Cardiac fibroblast (primary cell): ENCODE data around the gene SPINT2.
A peak's percentile ranks its signal among the peaks of the same experiment; 100 is the strongest.

Experiments
- DNase-seq, 2 donors: peaks; one replicate each; pipeline versions ENCODE4 v3.0.0 to v3.0.0-alpha.2; 2010; ENCODE audit warnings: low read depth in 2 of 2
- H3K4me3 ChIP-seq, 2 donors: replicated peaks in 1 of 2; 1 replicate in 1 of 2; 2 replicates in 1 of 2; pipeline ENCODE4 v1.5.1; 2011; ENCODE audit warnings: low read depth in 2 of 2, low read length in 2 of 2, mild to moderate bottlenecking in 2 of 2, moderate library complexity in 1 of 2
- TF ChIP-seq, protein P1 (sequence below): IDR thresholded peaks from one replicate; pipeline ENCODE4 v1.5.1; 2011; ENCODE audit warnings: low read depth, mild to moderate bottlenecking, low read length, inconsistent platforms

The SPINT2 gene

GRCh38 chr19:38268539-38268938, 4.2 kb downstream of the SPINT2 start:
- DNase-seq, result no peak
- no peak overlapping the region for H3K4me3 ChIP-seq
- TF ChIP-seq, protein P1, sequence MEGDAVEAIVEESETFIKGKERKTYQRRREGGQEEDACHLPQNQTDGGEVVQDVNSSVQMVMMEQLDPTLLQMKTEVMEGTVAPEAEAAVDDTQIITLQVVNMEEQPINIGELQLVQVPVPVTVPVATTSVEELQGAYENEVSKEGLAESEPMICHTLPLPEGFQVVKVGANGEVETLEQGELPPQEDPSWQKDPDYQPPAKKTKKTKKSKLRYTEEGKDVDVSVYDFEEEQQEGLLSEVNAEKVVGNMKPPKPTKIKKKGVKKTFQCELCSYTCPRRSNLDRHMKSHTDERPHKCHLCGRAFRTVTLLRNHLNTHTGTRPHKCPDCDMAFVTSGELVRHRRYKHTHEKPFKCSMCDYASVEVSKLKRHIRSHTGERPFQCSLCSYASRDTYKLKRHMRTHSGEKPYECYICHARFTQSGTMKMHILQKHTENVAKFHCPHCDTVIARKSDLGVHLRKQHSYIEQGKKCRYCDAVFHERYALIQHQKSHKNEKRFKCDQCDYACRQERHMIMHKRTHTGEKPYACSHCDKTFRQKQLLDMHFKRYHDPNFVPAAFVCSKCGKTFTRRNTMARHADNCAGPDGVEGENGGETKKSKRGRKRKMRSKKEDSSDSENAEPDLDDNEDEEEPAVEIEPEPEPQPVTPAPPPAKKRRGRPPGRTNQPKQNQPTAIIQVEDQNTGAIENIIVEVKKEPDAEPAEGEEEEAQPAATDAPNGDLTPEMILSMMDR, result no peak

GRCh38 chr19:38270587-38271167, 6.3 kb downstream of the SPINT2 start:
- no peak overlapping the region for H3K4me3 ChIP-seq
- TF ChIP-seq, protein P1, result no peak
- peak in 1 of 2 donors; percentile 32 for DNase-seq

- DNase-seq, result no peak
- TF ChIP-seq, protein P1, result no peak
- no peak overlapping the region for H3K4me3 ChIP-seq
Measured at GRCh38 chr19:38273499-38273898, 9.1 kb downstream of the SPINT2 start.

GRCh38 chr19:38274739-38275138, 10.4 kb downstream of the SPINT2 start:
- no peak for DNase-seq
- no peak overlapping the region for H3K4me3 ChIP-seq
- TF ChIP-seq, protein P1, result no peak

GRCh38 chr19:38276942-38277517, 12.7 kb downstream of the SPINT2 start:
- no peak overlapping the region for H3K4me3 ChIP-seq
- TF ChIP-seq, protein P1, result no peak
- DNase-seq, result no peak

DNA sequence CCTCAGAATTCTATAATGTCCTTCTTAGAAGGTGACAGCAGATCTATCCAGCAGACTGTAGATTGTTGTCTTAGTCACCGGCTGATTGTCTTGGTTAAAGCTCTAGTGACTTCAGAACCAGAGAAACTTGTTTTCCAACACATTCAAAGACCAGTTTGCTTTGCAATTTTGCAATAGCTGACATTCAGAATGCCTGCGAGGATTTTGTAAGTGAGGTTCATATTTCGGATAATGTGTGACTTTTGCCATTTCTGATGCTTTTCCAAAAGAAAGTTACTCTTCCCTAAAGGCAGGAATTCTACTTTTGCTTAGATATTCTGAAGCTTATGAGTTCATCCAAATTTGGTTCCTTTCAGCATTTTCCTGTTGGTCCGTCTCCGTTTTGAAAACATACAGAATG, 13.2 kb downstream of the SPINT2 start:
- no peak overlapping the region for H3K4me3 ChIP-seq
- TF ChIP-seq, protein P1, result no peak

More for the DNA sequence above, 13.2 kb downstream of the SPINT2 start:
- peak; percentile 59 to 62 for DNase-seq
